Measurements from ENCODE around the gene HLA-DRB5. TPM values are rescaled to one million over a fixed set of nuclear protein-coding genes. Genes with fewer than 3 reads are reported as not detected.

The HLA-DRB5 gene
- total and polyA plus RNA-seq, 2 donors (not counting 3 experiments of a cell fraction or from before 2014, with no cell fraction given) = not detected

DNA sequence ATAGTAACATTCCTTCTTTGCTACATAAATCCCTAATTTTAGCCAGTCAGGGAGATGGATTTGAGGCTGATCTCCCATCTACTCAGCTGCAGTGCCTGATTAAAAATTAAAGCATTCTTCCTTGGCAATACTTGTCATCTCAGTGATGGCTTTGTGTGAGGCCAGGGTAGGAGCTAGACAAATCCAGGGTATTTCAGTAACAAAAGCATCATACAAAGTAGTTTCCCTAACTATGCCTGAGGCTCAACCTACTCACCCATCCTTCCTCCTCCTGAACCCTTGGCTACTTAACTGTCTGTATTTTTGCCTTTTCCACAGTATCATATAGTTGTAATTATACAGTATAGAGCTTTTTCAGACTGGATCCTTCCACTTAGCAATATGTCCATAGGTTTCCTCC is 37.7 kb downstream of the HLA-DRB5 start:
- Histone ChIP-seq H3K36me3 (ENCODE audit: control insufficient read depth in 2 of 2, extremely low read depth in 1 of 2, insufficient read depth in 2 of 2, low read length in 2 of 2) (no peaks in the 10 kb centered on the region), H4K20me1 (replicated peaks; ENCODE audit: control insufficient read depth, extremely low read depth, insufficient read depth, low read length) (no peaks in the 10 kb centered on the region), H3K4me3 (replicated peaks in 1 of 3; ENCODE audit: insufficient read depth in 1 of 3, low read depth in 1 of 3, low read length in 3 of 3) (no peak overlapping the region), H3K79me2 (ENCODE audit: control insufficient read depth, insufficient read depth, low read length) (no peaks in the 10 kb centered on the region), H3K4me1 (ENCODE audit: control insufficient read depth, extremely low read depth, insufficient read depth, low read length) (no peaks in the 10 kb centered on the region), H3K27ac (ENCODE audit: insufficient read depth, low read depth, low read length) (no peak overlapping the region), H3K9me1 (replicated peaks; ENCODE audit: control insufficient read depth, extremely low read depth, insufficient read depth, low read length) (no peaks in the 10 kb centered on the region), H2AFZ (ENCODE audit: low read depth, low read length) (no peak overlapping the region), H3K27me3 (ENCODE audit: control insufficient read depth in 2 of 2, insufficient read depth in 2 of 2, low read length in 2 of 2) (no peaks in the 10 kb centered on the region), H3K9ac (replicated peaks; ENCODE audit: extremely low read depth, insufficient read depth, low read length) (no peak overlapping the region), H3K9me3 (replicated peaks; ENCODE audit: control insufficient read depth, insufficient read depth, low read length) (no peaks in the 10 kb centered on the region), H3K4me2 (ENCODE audit: insufficient read depth, low read length) (no peak overlapping the region)
- no peak for DNase-seq (ENCODE audit: low read depth, low spot score)
- dilution Hi-C loops (cut with MboI; ENCODE audit: extremely low pct_ligation_motif_present, low sequenced_read_pairs) = no loop called here
- intact Hi-C loops (cut with micrococcal nuclease) = loop anchor here (5.0 kb wide), 1 partner anchor 45 kb away; no protein-coding TSS in a partner anchor
- BruUV-seq (replicated peaks) = no TSS peak
- ChIA-PET CTCF (interaction anchor here (1.0 kb wide), 1 partner anchor 9 kb away, joined by 4 read pairs; no protein-coding TSS in a partner anchor), POLR2A (no interaction called here)
- no peak for FAIRE-seq
- TF ChIP-seq MYC (IDR thresholded peaks at IDR 0.05; ENCODE audit: low read depth, low read length) = no peak
- no peak for TF ChIP-seq POLR2AphosphoS5 (IDR thresholded peaks at IDR 0.05; ENCODE audit: insufficient read depth, low read depth, low read length)
- TF ChIP-seq MAX (IDR thresholded peaks at IDR 0.05; ENCODE audit: insufficient read depth, insufficient read length) = no peak
- no peak for TF ChIP-seq JUN (IDR thresholded peaks at IDR 0.05; ENCODE audit: borderline replicate concordance, insufficient read depth, insufficient read length, low read depth)
- TF ChIP-seq GATA2 (IDR thresholded peaks at IDR 0.05; ENCODE audit: insufficient read depth, insufficient read length, low read depth, low read length) = no peak
- TF ChIP-seq EZH2 (IDR thresholded peaks at IDR 0.05; ENCODE audit: borderline replicate concordance, low read depth, low read length, severe bottlenecking) = no peak
- no peak for TF ChIP-seq CTCF (IDR thresholded peaks at IDR 0.05; ENCODE audit: extremely low read depth in 1 of 2, insufficient read depth in 1 of 2, low read depth in 1 of 2, low read length in 2 of 2)
- TF ChIP-seq POLR2A (IDR thresholded peaks at IDR 0.05; ENCODE audit: low read depth, low read length) = no peak
- no peak for TF ChIP-seq FOS (IDR thresholded peaks at IDR 0.05; ENCODE audit: borderline replicate concordance, insufficient read depth, low read length)
